Activated naive CD4-positive, alpha-beta T cell treated with anti-CD3 and anti-CD28 coated beads, Interleukin-2, amount 10 ng/mL, durations not matched to agents 7 days and 5 days (primary cell): ENCODE measurements around the gene MC1R.

Experiments used
- CTCF ChIA-PET: fragments of 350-600 bp; sonication (Branson Sonifier 250); formaldehyde crosslinking; loops from one replicate; lab custom pipeline; 2021; ENCODE audit warnings: antibody characterized with exemption; lab: Charles Lee
- DNase-seq: peaks from one replicate; pipeline ENCODE4 v3.0.0-alpha.2; 2020
- H3K27ac Mint-ChIP-seq: one replicate; pipeline ENCODE4 v1.8.0; 2021; ENCODE audit warnings: mild to moderate bottlenecking, moderate library complexity, mixed read lengths
- H3K27me3 Mint-ChIP-seq: one replicate; pipeline ENCODE4 v1.8.0; 2021; ENCODE audit warnings: mild to moderate bottlenecking, mixed read lengths
- H3K36me3 Mint-ChIP-seq: one replicate; pipeline ENCODE4 v1.8.0; 2021; ENCODE audit warnings: mixed read lengths
- H3K4me1 Mint-ChIP-seq: one replicate; pipeline ENCODE4 v1.8.0; 2021; ENCODE audit warnings: mixed read lengths
- H3K4me3 Mint-ChIP-seq: one replicate; pipeline ENCODE4 v1.8.0; 2021; ENCODE audit warnings: mild to moderate bottlenecking, moderate library complexity, mixed read lengths
- H3K9me3 Mint-ChIP-seq: one replicate; pipeline ENCODE4 v1.8.0; 2021; ENCODE audit warnings: mixed read lengths

Gene MC1R

GRCh38 chr16:89949121-89949742 lies 30.6 kb downstream of the MC1R start:
- no peak for DNase-seq
- Mint-ChIP-seq H3K27me3 (peaks cover 53% of the 10 kb centered on the region), H3K27ac (peak overlapping the region; percentile 45), H3K4me1 (peaks cover 12% of the 10 kb centered on the region), H3K4me3 (peak overlapping the region; percentile 76), H3K9me3 (no peaks in the 10 kb centered on the region), H3K36me3 (no peaks in the 10 kb centered on the region)
- CTCF ChIA-PET, result interaction anchor here (1.5 kb wide), 1 partner anchor 249 kb away, joined by 3 read pairs; no protein-coding TSS in a partner anchor

- H3K9me3 Mint-ChIP-seq, result no peaks in the 10 kb centered on the region
- H3K4me3 Mint-ChIP-seq, result peak overlapping the region; percentile 76
- H3K27me3 Mint-ChIP-seq, result peaks cover 49% of the 10 kb centered on the region
- peak overlapping the region; percentile 67 for H3K27ac Mint-ChIP-seq
- no peak for DNase-seq
- peaks cover 2% of the 10 kb centered on the region for H3K36me3 Mint-ChIP-seq
- CTCF ChIA-PET, result interaction anchor here (1.5 kb wide), 1 partner anchor 250 kb away, joined by 3 read pairs; no protein-coding TSS in a partner anchor
- H3K4me1 Mint-ChIP-seq, result peaks cover 12% of the 10 kb centered on the region
These were observed 31.1 kb downstream of the MC1R start for GRCh38 chr16:89949756-89950155.

- CTCF ChIA-PET, result no interaction called here
- H3K27me3 Mint-ChIP-seq, result peaks cover 33% of the 10 kb centered on the region
These were observed 32.8 kb downstream of the MC1R start for GRCh38 chr16:89951509-89951908.

GRCh38 chr16:89952049-89952448 lies 33.4 kb downstream of the MC1R start:
- DNase-seq, result no peak
- no peak overlapping the region for H3K4me3 Mint-ChIP-seq
- peaks cover 12% of the 10 kb centered on the region for H3K4me1 Mint-ChIP-seq
- peaks cover 28% of the 10 kb centered on the region for H3K27me3 Mint-ChIP-seq
- no peak overlapping the region for H3K27ac Mint-ChIP-seq
- peaks cover 5% of the 10 kb centered on the region for H3K36me3 Mint-ChIP-seq
- H3K9me3 Mint-ChIP-seq, result no peaks in the 10 kb centered on the region
- CTCF ChIA-PET, result no interaction called here

More at GRCh38 chr16:89951509-89951908, 32.8 kb downstream of the MC1R start:
- H3K4me1 Mint-ChIP-seq, result peaks cover 12% of the 10 kb centered on the region
- peaks cover 3% of the 10 kb centered on the region for H3K36me3 Mint-ChIP-seq
- no peak overlapping the region for H3K4me3 Mint-ChIP-seq
- H3K9me3 Mint-ChIP-seq, result no peaks in the 10 kb centered on the region
- no peak overlapping the region for H3K27ac Mint-ChIP-seq
- no peak for DNase-seq

GRCh38 chr16:89952551-89952950 lies 33.9 kb downstream of the MC1R start:
- Mint-ChIP-seq H3K27ac (no peak overlapping the region), H3K36me3 (peaks cover 6% of the 10 kb centered on the region), H3K27me3 (peaks cover 23% of the 10 kb centered on the region), H3K9me3 (no peaks in the 10 kb centered on the region), H3K4me3 (no peak overlapping the region), H3K4me1 (peaks cover 11% of the 10 kb centered on the region)
- CTCF ChIA-PET, result no interaction called here
- no peak for DNase-seq

- CTCF ChIA-PET, result no interaction called here
- Mint-ChIP-seq H3K36me3 (peaks cover 11% of the 10 kb centered on the region), H3K4me1 (peaks cover 7% of the 10 kb centered on the region), H3K27ac (no peak overlapping the region), H3K4me3 (no peak overlapping the region), H3K9me3 (no peaks in the 10 kb centered on the region), H3K27me3 (peaks cover 12% of the 10 kb centered on the region)
- DNase-seq, result no peak
These were observed 35.2 kb downstream of the MC1R start for GRCh38 chr16:89953671-89954406.

- DNase-seq, result no peak
- Mint-ChIP-seq H3K27me3 (peaks cover 10% of the 10 kb centered on the region), H3K36me3 (peaks cover 12% of the 10 kb centered on the region), H3K4me1 (peaks cover 7% of the 10 kb centered on the region), H3K4me3 (no peak overlapping the region), H3K27ac (no peak overlapping the region), H3K9me3 (no peaks in the 10 kb centered on the region)
- CTCF ChIA-PET, result no interaction called here
These were observed 35.8 kb downstream of the MC1R start for GRCh38 chr16:89954462-89954861.

GRCh38 chr16:89955001-89955685 lies 36.5 kb downstream of the MC1R start:
- H3K27me3 Mint-ChIP-seq, result peaks cover 3% of the 10 kb centered on the region
- no peak for DNase-seq
- H3K4me1 Mint-ChIP-seq, result peaks cover under 1% of the 10 kb centered on the region
- no peaks in the 10 kb centered on the region for H3K9me3 Mint-ChIP-seq
- CTCF ChIA-PET, result no interaction called here
- H3K36me3 Mint-ChIP-seq, result peaks cover 12% of the 10 kb centered on the region
- H3K27ac Mint-ChIP-seq, result no peak overlapping the region
- H3K4me3 Mint-ChIP-seq, result no peak overlapping the region

- Mint-ChIP-seq H3K27ac (no peak overlapping the region), H3K4me1 (no peaks in the 10 kb centered on the region), H3K4me3 (no peak overlapping the region), H3K9me3 (no peaks in the 10 kb centered on the region), H3K36me3 (peaks cover 12% of the 10 kb centered on the region), H3K27me3 (no peaks in the 10 kb centered on the region)
- no peak for DNase-seq
- CTCF ChIA-PET, result no interaction called here
These were observed 38.0 kb downstream of the MC1R start for GRCh38 chr16:89956505-89957215.

GRCh38 chr16:89957216-89957785 lies 38.6 kb downstream of the MC1R start:
- H3K27ac Mint-ChIP-seq, result no peak overlapping the region
- CTCF ChIA-PET, result no interaction called here
- no peaks in the 10 kb centered on the region for H3K4me1 Mint-ChIP-seq
- no peak overlapping the region for H3K4me3 Mint-ChIP-seq
- H3K9me3 Mint-ChIP-seq, result no peaks in the 10 kb centered on the region
- peaks cover 12% of the 10 kb centered on the region for H3K36me3 Mint-ChIP-seq
- no peaks in the 10 kb centered on the region for H3K27me3 Mint-ChIP-seq
- DNase-seq, result no peak

GRCh38 chr16:89958068-89958467 lies 39.4 kb downstream of the MC1R start:
- Mint-ChIP-seq H3K27ac (no peak overlapping the region), H3K9me3 (no peaks in the 10 kb centered on the region), H3K4me3 (no peak overlapping the region), H3K4me1 (no peaks in the 10 kb centered on the region), H3K36me3 (peaks cover 12% of the 10 kb centered on the region), H3K27me3 (no peaks in the 10 kb centered on the region)
- CTCF ChIA-PET, result no interaction called here
- no peak for DNase-seq

GRCh38 chr16:89958596-89958995 lies 39.9 kb downstream of the MC1R start:
- no peak overlapping the region for H3K27ac Mint-ChIP-seq
- H3K36me3 Mint-ChIP-seq, result peaks cover 12% of the 10 kb centered on the region
- no peak for DNase-seq
- H3K9me3 Mint-ChIP-seq, result no peaks in the 10 kb centered on the region
- CTCF ChIA-PET, result no interaction called here
- no peak overlapping the region for H3K4me3 Mint-ChIP-seq
- H3K27me3 Mint-ChIP-seq, result no peaks in the 10 kb centered on the region
- H3K4me1 Mint-ChIP-seq, result no peaks in the 10 kb centered on the region

GRCh38 chr16:89960966-89961365 lies 42.3 kb downstream of the MC1R start:
- peaks cover 8% of the 10 kb centered on the region for H3K36me3 Mint-ChIP-seq
- no peaks in the 10 kb centered on the region for H3K4me1 Mint-ChIP-seq
- DNase-seq, result no peak
- CTCF ChIA-PET, result no interaction called here
- H3K27ac Mint-ChIP-seq, result no peak overlapping the region
- H3K9me3 Mint-ChIP-seq, result no peaks in the 10 kb centered on the region
- no peak overlapping the region for H3K4me3 Mint-ChIP-seq
- no peaks in the 10 kb centered on the region for H3K27me3 Mint-ChIP-seq

- no peaks in the 10 kb centered on the region for H3K9me3 Mint-ChIP-seq
- no peaks in the 10 kb centered on the region for H3K27me3 Mint-ChIP-seq
- no peak for DNase-seq
- H3K27ac Mint-ChIP-seq, result no peak overlapping the region
- peaks cover 7% of the 10 kb centered on the region for H3K36me3 Mint-ChIP-seq
- H3K4me1 Mint-ChIP-seq, result no peaks in the 10 kb centered on the region
- CTCF ChIA-PET, result interaction anchor here (1.3 kb wide), 1 partner anchor 14 kb away, joined by 3 read pairs; no protein-coding TSS in a partner anchor
- no peak overlapping the region for H3K4me3 Mint-ChIP-seq
These were observed 43.3 kb downstream of the MC1R start for GRCh38 chr16:89961920-89962319.
